K562 (cell line): ENCODE measurements around the gene FAM124B.
A peak's percentile ranks its signal among the peaks of the same experiment; 100 is the strongest.

ENCODE experiments used
- CBX5 ChIP-seq: IDR thresholded peaks from 2 replicates; pipeline ENCODE4 v1.6.1; 2014; ENCODE audit warnings: low read depth, borderline replicate concordance
- CTCF ChIP-seq, 3 experiments: IDR thresholded peaks in 2 of 3; conservative IDR thresholded peaks in 1 of 3; 2 replicates each; pipeline ENCODE4 v1.5.1; 2011 to 2012; ENCODE audit warnings: low read length in 3 of 3, mild to moderate bottlenecking in 3 of 3, control low read depth in 2 of 3, improper control_type of control experiment in 1 of 3, inconsistent platforms in 1 of 3, low read depth in 1 of 3, mixed read lengths in 1 of 3, moderate library complexity in 1 of 3; ENCODE audit not compliant: insufficient read depth in 2 of 3
- HCFC1 ChIP-seq: IDR thresholded peaks from 2 replicates; pipeline ENCODE4 v1.6.1; 2012; ENCODE audit warnings: low read depth, low read length, improper control_type of control experiment
- MAZ ChIP-seq, 2 experiments: fragments of 450-650 bp in 1 of 2; sonication (generic) in 1 of 2; formaldehyde crosslinking; IDR thresholded peaks in 1 of 2; conservative IDR thresholded peaks in 1 of 2; 2 replicates each; pipeline versions ENCODE4 v1.4.0 to v1.5.0; 2020; ENCODE audit warnings: mild to moderate bottlenecking in 1 of 2, missing genetic modification reagents in 1 of 2
- MYNN ChIP-seq, 2 experiments: sonication (generic); formaldehyde crosslinking in 1 of 2; IDR thresholded peaks; 2 replicates each; pipeline versions ENCODE4 v1.5.0 to v1.6.1; 2016 to 2020; ENCODE audit warnings: antibody characterized with exemption in 1 of 2, missing genetic modification reagents in 1 of 2
- POLR2AphosphoS5 ChIP-seq: IDR thresholded peaks from 2 replicates; pipeline ENCODE4 v1.6.1; 2011; ENCODE audit warnings: mild to moderate bottlenecking, low read depth, low read length, moderate library complexity; ENCODE audit not compliant: control insufficient read depth, insufficient read depth
- PREB ChIP-seq: sonication (generic); formaldehyde crosslinking; IDR thresholded peaks from 2 replicates; pipeline ENCODE4 v1.8.1; 2023; ENCODE audit warnings: mild to moderate bottlenecking, missing genetic modification reagents
- ZNF121 ChIP-seq: sonication (generic); formaldehyde crosslinking; conservative IDR thresholded peaks from 2 replicates; pipeline ENCODE4 v1.8.0; 2022; ENCODE audit warnings: missing genetic modification reagents
- ZNF239 ChIP-seq: fragments of 250-450 bp; sonication (Bioruptor Pico); IDR thresholded peaks from 2 replicates; pipeline ENCODE4 v1.4.0; 2020; ENCODE audit warnings: mild to moderate bottlenecking

- no peak for TF ChIP-seq ZNF239 (CRISPR knock-in tag)
- no peak for TF ChIP-seq CTCF (IDR thresholded peaks at IDR 0.05 in 2 of 3, conservative IDR thresholded peaks at IDR 0.05 in 1 of 3; ENCODE audit: insufficient read depth in 2 of 3, low read depth in 1 of 3, low read length in 3 of 3)
- no peak for TF ChIP-seq PREB (CRISPR knock-in tag)
- no peak for TF ChIP-seq HCFC1
- no peak for TF ChIP-seq CBX5
- no peak for TF ChIP-seq ZNF121 (CRISPR knock-in tag)
- peak; percentile 70; the same call in 1 of the 2 replicates for TF ChIP-seq POLR2AphosphoS5
- TF ChIP-seq MYNN (IDR thresholded peaks at IDR 0.05): peak; percentile 16; the same call in 1 of the 2 replicates
- TF ChIP-seq MYNN (CRISPR knock-in tag; IDR thresholded peaks at IDR 0.05): no peak
- no peak for TF ChIP-seq MAZ (CRISPR knock-in tag; conservative IDR thresholded peaks at IDR 0.05 in 1 of 2, IDR thresholded peaks at IDR 0.05 in 1 of 2)
Measured at GRCh38 chr2:224401641-224402342, at the start of gene FAM124B.
